Loucy (cell line): ENCODE measurements around the gene ASIC2.

Source experiments
- H2AFZ ChIP-seq: fragments of 200-600 bp; sonication (generic); 2 replicates; pipeline ENCODE4 v1.6.0; 2016; ENCODE audit warnings: antibody characterized with exemption, mild to moderate bottlenecking, low read length, moderate library complexity
- H3F3A ChIP-seq: fragments of 200-600 bp; 2 replicates; pipeline ENCODE4 v1.6.0; 2016; ENCODE audit warnings: antibody characterized with exemption, low read depth, mild to moderate bottlenecking
- H3K27me3 ChIP-seq: fragments of 200-600 bp; sonication (generic); 2 replicates; pipeline ENCODE4 v1.6.1; 2014; ENCODE audit warnings: low read length, mild to moderate bottlenecking; ENCODE audit not compliant: insufficient read depth, poor library complexity, severe bottlenecking
- H3K36me3 ChIP-seq: fragments of 200-600 bp; sonication (generic); 2 replicates; pipeline ENCODE4 v1.6.1; 2016; ENCODE audit warnings: low read length; ENCODE audit not compliant: insufficient read depth
- H3K4me1 ChIP-seq: fragments of 200-600 bp; sonication (generic); 2 replicates; pipeline ENCODE4 v1.5.1; 2014; ENCODE audit warnings: low read length, mild to moderate bottlenecking; ENCODE audit not compliant: insufficient read depth, poor library complexity, severe bottlenecking
- H3K4me2 ChIP-seq: fragments of 200-600 bp; sonication (generic); 2 replicates; pipeline ENCODE4 v1.6.0; 2014; ENCODE audit warnings: antibody characterized with exemption, low read length, low read depth, mild to moderate bottlenecking; ENCODE audit not compliant: poor library complexity, severe bottlenecking
- H3K4me3 ChIP-seq: fragments of 200-600 bp; sonication (generic); 2 replicates; pipeline ENCODE4 v1.5.1; 2014; ENCODE audit warnings: low read length, mild to moderate bottlenecking, mixed read lengths; ENCODE audit not compliant: poor library complexity, severe bottlenecking
- H3K79me2 ChIP-seq: fragments of 200-600 bp; sonication (generic); 2 replicates; pipeline ENCODE4 v1.6.1; 2014; ENCODE audit warnings: low read length; ENCODE audit not compliant: insufficient read depth
- H3K9ac ChIP-seq: fragments of 200-600 bp; sonication (generic); 2 replicates; pipeline ENCODE4 v1.6.0; 2014; ENCODE audit warnings: mild to moderate bottlenecking, low read depth, low read length, moderate library complexity; ENCODE audit not compliant: poor library complexity, severe bottlenecking
- H3K9me2 ChIP-seq: fragments of 200-600 bp; sonication (generic); replicated peaks from 2 replicates; pipeline ENCODE4 v1.6.1; 2016; ENCODE audit warnings: low read depth, low read length, mixed read lengths
- H3K9me3 ChIP-seq: fragments of 200-600 bp; sonication (generic); 2 replicates; pipeline ENCODE4 v1.6.1; 2014; ENCODE audit warnings: mild to moderate bottlenecking, antibody characterized with exemption, low read length, low read depth; ENCODE audit not compliant: insufficient read depth
- H4K20me1 ChIP-seq: fragments of 200-600 bp; sonication (generic); 2 replicates; pipeline ENCODE4 v1.6.0; 2014; ENCODE audit warnings: antibody characterized with exemption, low read length, mild to moderate bottlenecking; ENCODE audit not compliant: insufficient read depth, poor library complexity, severe bottlenecking
- CTCF ChIP-seq: fragments of 200-600 bp; sonication (generic); conservative IDR thresholded peaks from 2 replicates; pipeline ENCODE4 v1.5.1; 2014; ENCODE audit warnings: mild to moderate bottlenecking, antibody characterized with exemption, low read length
- EZH2phosphoT487 ChIP-seq: fragments of 200-600 bp; IDR thresholded peaks from 2 replicates; pipeline ENCODE4 v1.6.1; 2018; ENCODE audit warnings: antibody characterized with exemption, mild to moderate bottlenecking, moderate library complexity, borderline replicate concordance

ASIC2 gene

GRCh38 chr17:33292981-33293867 is at the start of gene ASIC2:
TSS of gene ASIC2 (minus strand) at chr17:33293295.
- Histone ChIP-seq H3K9me2 (no peaks in the 10 kb centered on the region), H3K27me3 (no peaks in the 10 kb centered on the region), H3K4me3 (no peak within 1 kb of the TSS), H4K20me1 (no peaks in the 10 kb centered on the region), H3K79me2 (no peaks in the 10 kb centered on the region), H3K4me2 (no peak within 1 kb of the TSS), H3K9me3 (peaks cover 3% of the 10 kb centered on the region; the same call in 1 of the 2 replicates), H3F3A (no peaks in the 10 kb centered on the region), H3K9ac (no peak within 1 kb of the TSS), H3K4me1 (no peaks in the 10 kb centered on the region), H2AFZ (no peak within 1 kb of the TSS), H3K36me3 (no peaks in the 10 kb centered on the region)
- TF ChIP-seq EZH2phosphoT487 (no peak), CTCF (no peak)

- no peaks in the 10 kb centered on the region for H3K9me3 ChIP-seq
- H3K9me2 ChIP-seq, result no peaks in the 10 kb centered on the region
- TF ChIP-seq CTCF (no peak), EZH2phosphoT487 (no peak)
- no peaks in the 10 kb centered on the region for H3K4me1 ChIP-seq
- no peaks in the 10 kb centered on the region for H4K20me1 ChIP-seq
- H2AFZ ChIP-seq, result no peak overlapping the region
- H3F3A ChIP-seq, result no peaks in the 10 kb centered on the region
- H3K79me2 ChIP-seq, result no peaks in the 10 kb centered on the region
- H3K36me3 ChIP-seq, result no peaks in the 10 kb centered on the region
- H3K9ac ChIP-seq, result no peak overlapping the region
- no peaks in the 10 kb centered on the region for H3K27me3 ChIP-seq
- no peak overlapping the region for H3K4me2 ChIP-seq
- H3K4me3 ChIP-seq, result no peak overlapping the region
Observed at GRCh38 chr17:33342025-33342424, 48.9 kb upstream of the ASIC2 start.

GRCh38 chr17:33338242-33338641 is 45.1 kb upstream of the ASIC2 start:
- Histone ChIP-seq H3F3A (no peaks in the 10 kb centered on the region), H3K9me2 (no peaks in the 10 kb centered on the region), H3K27me3 (no peaks in the 10 kb centered on the region), H3K4me3 (no peak overlapping the region), H4K20me1 (no peaks in the 10 kb centered on the region), H3K9me3 (no peaks in the 10 kb centered on the region), H2AFZ (no peak overlapping the region), H3K79me2 (no peaks in the 10 kb centered on the region), H3K4me1 (no peaks in the 10 kb centered on the region), H3K4me2 (no peak overlapping the region), H3K9ac (no peak overlapping the region), H3K36me3 (no peaks in the 10 kb centered on the region)
- TF ChIP-seq EZH2phosphoT487, result no peak
- no peak for TF ChIP-seq CTCF
